Measurements from ENCODE around the gene FBXO24. TPM values are rescaled to one million over a fixed set of nuclear protein-coding genes. Genes with fewer than 3 reads are reported as not detected.

FBXO24 gene
- total RNA-seq, 2 experiments from 2014 or later: 0.16 to 1.7 TPM

GRCh38 chr7:100632951-100633717, 47.0 kb downstream of the FBXO24 start:
- peak overlapping the region; percentile 91 for H2AFZ ChIP-seq (ENCODE audit: low read length)
- H3K4me1 ChIP-seq (ENCODE audit: insufficient read depth, low read length, poor library complexity, severe bottlenecking): peaks cover 7% of the 10 kb centered on the region
- DNase-seq (ENCODE audit: low spot score): peak; percentile 84
- H3K36me3 ChIP-seq (ENCODE audit: insufficient read depth, low read length): no peaks in the 10 kb centered on the region
- no peaks in the 10 kb centered on the region for H3K79me2 ChIP-seq (ENCODE audit: insufficient read depth, low read depth, low read length)
- TSS peak; percentile 84 for BruUV-seq (replicated peaks)
- H3K9me2 ChIP-seq (ENCODE audit: insufficient read depth, low read length): no peaks in the 10 kb centered on the region
- peak overlapping the region; percentile 44 for H3K27ac ChIP-seq (ENCODE audit: low read depth, low read length, poor library complexity, severe bottlenecking)
- H4K20me1 ChIP-seq (ENCODE audit: insufficient read depth, low read length): no peaks in the 10 kb centered on the region
- no peaks in the 10 kb centered on the region for H3K9me3 ChIP-seq (ENCODE audit: low read length)
- ChIA-PET CTCF (ENCODE audit: unreplicated experiment) (interaction anchor here (0.6 to 2.7 kb wide), 5 partner anchors 9 to 60 kb away, joined by 3 to 8 read pairs (median 5); partner anchors contain the start of gene MOSPD3), POLR2A (interaction anchor here (0.6 to 1.8 kb wide), 9 partner anchors 16 to 1167 kb away, joined by 3 to 9 read pairs (median 5); partner anchors contain the start of genes FBXO24, LRCH4 and MOSPD3)
- H3K4me2 ChIP-seq (ENCODE audit: low read length): peak overlapping the region; percentile 79
- peak overlapping the region; percentile 73 for H3K4me3 ChIP-seq (ENCODE audit: low read depth, low read length, poor library complexity, severe bottlenecking)
- intact Hi-C loops (cut with micrococcal nuclease; ENCODE audit: unreplicated experiment): loop anchor here (1.0 kb wide), 1 partner anchor 58 kb away; no protein-coding TSS in a partner anchor
- TF ChIP-seq, protein P1, sequence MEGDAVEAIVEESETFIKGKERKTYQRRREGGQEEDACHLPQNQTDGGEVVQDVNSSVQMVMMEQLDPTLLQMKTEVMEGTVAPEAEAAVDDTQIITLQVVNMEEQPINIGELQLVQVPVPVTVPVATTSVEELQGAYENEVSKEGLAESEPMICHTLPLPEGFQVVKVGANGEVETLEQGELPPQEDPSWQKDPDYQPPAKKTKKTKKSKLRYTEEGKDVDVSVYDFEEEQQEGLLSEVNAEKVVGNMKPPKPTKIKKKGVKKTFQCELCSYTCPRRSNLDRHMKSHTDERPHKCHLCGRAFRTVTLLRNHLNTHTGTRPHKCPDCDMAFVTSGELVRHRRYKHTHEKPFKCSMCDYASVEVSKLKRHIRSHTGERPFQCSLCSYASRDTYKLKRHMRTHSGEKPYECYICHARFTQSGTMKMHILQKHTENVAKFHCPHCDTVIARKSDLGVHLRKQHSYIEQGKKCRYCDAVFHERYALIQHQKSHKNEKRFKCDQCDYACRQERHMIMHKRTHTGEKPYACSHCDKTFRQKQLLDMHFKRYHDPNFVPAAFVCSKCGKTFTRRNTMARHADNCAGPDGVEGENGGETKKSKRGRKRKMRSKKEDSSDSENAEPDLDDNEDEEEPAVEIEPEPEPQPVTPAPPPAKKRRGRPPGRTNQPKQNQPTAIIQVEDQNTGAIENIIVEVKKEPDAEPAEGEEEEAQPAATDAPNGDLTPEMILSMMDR (conservative IDR thresholded peaks at IDR 0.05; ENCODE audit: low read length): peak; percentile 64
- TF ChIP-seq EZH2phosphoT487 (IDR thresholded peaks at IDR 0.05; ENCODE audit: borderline replicate concordance, low read depth, low read length): no peak

DNA sequence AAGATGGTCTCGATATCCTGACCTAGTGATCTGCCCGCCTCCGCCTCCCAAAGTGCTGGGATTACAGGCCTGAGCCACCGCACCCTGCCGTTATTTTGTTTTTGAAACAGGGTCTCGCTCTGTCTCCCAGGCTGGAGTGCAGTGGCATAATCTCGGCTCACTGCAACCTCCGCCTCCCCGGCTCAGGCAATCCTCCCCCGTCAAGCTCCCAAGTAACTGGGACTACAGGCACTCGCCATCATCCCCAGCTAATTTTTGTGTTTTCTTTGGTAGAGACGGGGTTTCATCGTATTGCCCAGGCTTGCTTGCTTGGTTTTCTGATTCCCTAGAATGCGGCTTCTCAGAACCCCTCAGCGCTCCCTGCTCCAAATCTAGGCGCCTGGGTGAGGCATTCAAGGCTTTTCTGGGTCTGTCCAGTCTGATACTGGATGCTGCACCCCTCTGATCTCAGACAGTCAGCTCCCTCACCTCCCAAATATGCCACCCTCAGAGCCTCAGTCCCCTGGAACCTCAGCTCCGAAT, 53.9 kb downstream of the FBXO24 start:
- CTCF ChIA-PET (ENCODE audit: unreplicated experiment): no interaction called here
- Histone ChIP-seq H2AFZ (ENCODE audit: low read length) (no peak overlapping the region), H3K9me2 (ENCODE audit: insufficient read depth, low read length) (no peaks in the 10 kb centered on the region), H3K4me1 (ENCODE audit: insufficient read depth, low read length, poor library complexity, severe bottlenecking) (peaks cover 13% of the 10 kb centered on the region), H4K20me1 (ENCODE audit: insufficient read depth, low read length) (no peaks in the 10 kb centered on the region), H3K79me2 (ENCODE audit: insufficient read depth, low read depth, low read length) (no peaks in the 10 kb centered on the region), H3K9me3 (ENCODE audit: low read length) (no peaks in the 10 kb centered on the region), H3K27ac (ENCODE audit: low read depth, low read length, poor library complexity, severe bottlenecking) (no peak overlapping the region), H3K4me3 (ENCODE audit: low read depth, low read length, poor library complexity, severe bottlenecking) (no peak overlapping the region), H3K36me3 (ENCODE audit: insufficient read depth, low read length) (no peaks in the 10 kb centered on the region), H3K4me2 (ENCODE audit: low read length) (no peak overlapping the region)
- TF ChIP-seq, protein P1 (conservative IDR thresholded peaks at IDR 0.05; ENCODE audit: low read length): no peak
- no peak for TF ChIP-seq EZH2phosphoT487 (IDR thresholded peaks at IDR 0.05; ENCODE audit: borderline replicate concordance, low read depth, low read length)
- no TSS peak for BruUV-seq (replicated peaks)
- DNase-seq (ENCODE audit: low spot score): no peak
- intact Hi-C loops (cut with micrococcal nuclease; ENCODE audit: unreplicated experiment): no loop called here
- POLR2A ChIA-PET: interaction anchor here (0.6 kb wide), 1 partner anchor 21 kb away, joined by 3 read pairs; no protein-coding TSS in a partner anchor
